Kidney (tissue), 14 donors: ENCODE results near the gene HDAC10. TPM values are rescaled to one million over a fixed set of nuclear protein-coding genes. Genes with fewer than 3 reads are reported as not detected.

Experiments
- DNase-seq, 5 donors: peaks; one replicate each; pipeline ENCODE4 v3.0.0-alpha.2; 2013 to 2020
- FAIRE-seq: peaks from 2 replicates; lab custom pipeline; 2012; peaks lifted over from hg19 to GRCh38; lab: Jason Lieb, UNC
- H3K27ac ChIP-seq, 2 donors: one replicate each; pipeline ENCODE4 v1.7.0; 2013; ENCODE audit warnings: low read depth in 2 of 2, low read length in 2 of 2, inconsistent platforms in 1 of 2
- H3K27me3 ChIP-seq: one replicate; pipeline ENCODE4 v1.7.1; 2013; ENCODE audit warnings: low read length, inconsistent platforms; ENCODE audit not compliant: control insufficient read depth, insufficient read depth
- H3K36me3 ChIP-seq, 3 donors: one replicate each; pipeline versions ENCODE4 v1.7.0 to v1.7.1; 2013; ENCODE audit warnings: low read length in 3 of 3, control low read depth in 1 of 3, inconsistent platforms in 1 of 3; ENCODE audit not compliant: insufficient read depth in 3 of 3, control insufficient read depth in 2 of 3
- H3K4me1 ChIP-seq, 3 donors: one replicate each; pipeline versions ENCODE4 v1.7.0 to v1.7.1; 2013; ENCODE audit warnings: low read length in 3 of 3, inconsistent platforms in 1 of 3, low read depth in 1 of 3; ENCODE audit not compliant: control insufficient read depth in 2 of 3, insufficient read depth in 2 of 3
- H3K4me3 ChIP-seq, 3 donors: one replicate each; pipeline versions ENCODE4 v1.7.0 to v1.8.1; 2013; ENCODE audit warnings: low read length in 3 of 3, control low read depth in 1 of 3, inconsistent platforms in 1 of 3
- H3K9ac ChIP-seq, 3 donors: one replicate each; pipeline versions ENCODE4 v1.7.0 to v1.7.1; 2013; ENCODE audit warnings: low read length in 3 of 3, control low read depth in 1 of 3, inconsistent platforms in 1 of 3
- H3K9me3 ChIP-seq, 3 donors: one replicate each; pipeline versions ENCODE4 v1.7.0 to v1.7.1; 2013; ENCODE audit warnings: low read length in 3 of 3, control low read depth in 1 of 3, inconsistent platforms in 1 of 3; ENCODE audit not compliant: control insufficient read depth in 2 of 3, insufficient read depth in 1 of 3
- CTCF ChIP-seq: IDR thresholded peaks from 3 replicates; pipeline ENCODE4 v1.5.1; 2012; ENCODE audit warnings: mild to moderate bottlenecking, moderate library complexity, borderline replicate concordance; ENCODE audit not compliant: insufficient read depth; ENCODE audit errors: extremely low read depth
- intact Hi-C: fragments of 100-400 bp; cut with DNase I; formaldehyde crosslinking; loops from one replicate; pipeline ENCODE4 v1.11.1; 2022
- polyA plus RNA-seq: library from polyadenylated mRNA; stranded (reverse); fragments of 350-450 nt; fragmentation: Illumina TruSeq; extraction: RNeasy Lipid Tissue Mini Kit (QIAGEN cat#74804); gene quantifications from one replicate; pipeline ENCODE4 v1.2.3, GENCODE V29; 2014; ENCODE audit warnings: low read depth, low replicate concordance; ENCODE audit not compliant: insufficient read depth
- total RNA-seq: library from RNA; stranded (reverse); fragmentation: NEBNext Ultra II Directional; extraction: Animal tissue kit (Norgen Biotek cat#: 25700); gene quantifications from one replicate; pipeline ENCODE4 v1.2.1, GENCODE V29; 2021
- donor health status: control.
- donor health status: control.
- donor health status: control.
- donor health status: control.
- donor health status: control.
- donor health status: DM: yes; HTN: yes; CAD: no.
- donor health status: Normal renal cell carcinoma (clear cell type).

HDAC10 gene
- total and polyA plus RNA-seq, 2 donors from 2014 or later: 20.4 to 43.8 TPM

- no peaks in the 10 kb centered on the region for H3K9me3 ChIP-seq
- no peak overlapping the region for H3K9ac ChIP-seq
- peaks cover 0 to 9% (median 0%) of the 10 kb centered on the region in 3 donors for H3K4me1 ChIP-seq
- TF ChIP-seq CTCF: no peak
- no peak overlapping the region for H3K4me3 ChIP-seq
- DNase-seq (no peak), FAIRE-seq (no peak)
- intact Hi-C loops: no loop called here
- no peaks in the 10 kb centered on the region for H3K27me3 ChIP-seq
- H3K27ac ChIP-seq: no peak overlapping the region
- H3K36me3 ChIP-seq: peaks cover 0 to 58% (median 24%) of the 10 kb centered on the region in 3 donors
Observed at GRCh38 chr22:50283821-50284220, 32.8 kb upstream of the HDAC10 start.

GRCh38 chr22:50282361-50283155 lies 31.5 kb upstream of the HDAC10 start:
- intact Hi-C loops: no loop called here
- FAIRE-seq (no peak), DNase-seq (peak; percentile 69 to 93 (median 71))
- no peaks in the 10 kb centered on the region for H3K27me3 ChIP-seq
- TF ChIP-seq CTCF: no peak
- H3K4me1 ChIP-seq: peaks cover 0 to 9% (median 0%) of the 10 kb centered on the region in 3 donors
- no peaks in the 10 kb centered on the region for H3K9me3 ChIP-seq
- H3K4me3 ChIP-seq: no peak overlapping the region
- peaks cover 0 to 58% (median 25%) of the 10 kb centered on the region in 3 donors for H3K36me3 ChIP-seq
- peak overlapping the region; percentile 32 to 67 for H3K27ac ChIP-seq
- no peak overlapping the region for H3K9ac ChIP-seq

- H3K36me3 ChIP-seq: peaks cover 0 to 61% (median 25%) of the 10 kb centered on the region in 3 donors
- TF ChIP-seq CTCF: no peak
- no peaks in the 10 kb centered on the region for H3K27me3 ChIP-seq
- DNase-seq: no peak
- H3K9me3 ChIP-seq: no peaks in the 10 kb centered on the region
- no peak overlapping the region for H3K9ac ChIP-seq
- peak overlapping the region; percentile 10 to 22 for H3K27ac ChIP-seq
- H3K4me3 ChIP-seq: no peak overlapping the region
- FAIRE-seq: no peak
- peaks cover 0 to 9% (median 0%) of the 10 kb centered on the region in 3 donors for H3K4me1 ChIP-seq
- intact Hi-C loops: no loop called here
Observed at GRCh38 chr22:50281957-50282356, 30.9 kb upstream of the HDAC10 start.
